GM12873 (cell line): ENCODE measurements around the gene WDR1.

Experiments
- TF ChIP-seq, protein P1 (sequence below): IDR thresholded peaks from 2 replicates; pipeline ENCODE4 v1.5.1; 2012; ENCODE audit warnings: low read depth, mild to moderate bottlenecking, moderate library complexity, low read length, control low read depth; ENCODE audit not compliant: insufficient read depth; ENCODE audit errors: missing control alignments

The WDR1 gene

GRCh38 chr4:10083861-10084641 lies 32.5 kb downstream of the WDR1 start:
- TF ChIP-seq, protein P1, sequence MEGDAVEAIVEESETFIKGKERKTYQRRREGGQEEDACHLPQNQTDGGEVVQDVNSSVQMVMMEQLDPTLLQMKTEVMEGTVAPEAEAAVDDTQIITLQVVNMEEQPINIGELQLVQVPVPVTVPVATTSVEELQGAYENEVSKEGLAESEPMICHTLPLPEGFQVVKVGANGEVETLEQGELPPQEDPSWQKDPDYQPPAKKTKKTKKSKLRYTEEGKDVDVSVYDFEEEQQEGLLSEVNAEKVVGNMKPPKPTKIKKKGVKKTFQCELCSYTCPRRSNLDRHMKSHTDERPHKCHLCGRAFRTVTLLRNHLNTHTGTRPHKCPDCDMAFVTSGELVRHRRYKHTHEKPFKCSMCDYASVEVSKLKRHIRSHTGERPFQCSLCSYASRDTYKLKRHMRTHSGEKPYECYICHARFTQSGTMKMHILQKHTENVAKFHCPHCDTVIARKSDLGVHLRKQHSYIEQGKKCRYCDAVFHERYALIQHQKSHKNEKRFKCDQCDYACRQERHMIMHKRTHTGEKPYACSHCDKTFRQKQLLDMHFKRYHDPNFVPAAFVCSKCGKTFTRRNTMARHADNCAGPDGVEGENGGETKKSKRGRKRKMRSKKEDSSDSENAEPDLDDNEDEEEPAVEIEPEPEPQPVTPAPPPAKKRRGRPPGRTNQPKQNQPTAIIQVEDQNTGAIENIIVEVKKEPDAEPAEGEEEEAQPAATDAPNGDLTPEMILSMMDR: no peak

GRCh38 chr4:10083331-10083771 lies 33.2 kb downstream of the WDR1 start:
- TF ChIP-seq, protein P1: no peak

- TF ChIP-seq, protein P1: no peak
Measured at GRCh38 chr4:10082459-10083272, 33.9 kb downstream of the WDR1 start.

DNA sequence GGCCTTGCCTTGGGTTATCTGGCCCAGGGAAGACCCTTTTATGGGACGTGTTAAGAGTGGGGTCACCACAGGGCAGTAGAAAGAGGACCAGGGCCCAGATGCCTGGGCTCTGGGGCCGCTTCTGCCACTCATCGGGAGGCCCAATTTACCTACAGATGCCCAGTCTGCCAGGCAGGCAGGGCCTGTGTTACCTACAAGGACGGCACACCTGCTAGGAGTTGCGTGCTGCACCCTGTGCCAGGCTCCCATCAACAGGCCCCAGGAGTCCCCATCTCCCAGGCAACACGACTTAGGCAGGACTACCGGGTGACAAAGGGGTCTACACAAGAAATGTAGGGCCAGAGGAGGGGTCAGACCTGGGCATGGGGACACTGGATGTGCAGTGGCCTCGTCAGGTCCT lies 34.6 kb downstream of the WDR1 start:
- TF ChIP-seq, protein P1: no peak

GRCh38 chr4:10081218-10081606 lies 35.4 kb downstream of the WDR1 start:
- TF ChIP-seq, protein P1: no peak

- TF ChIP-seq, protein P1: no peak
Measured at GRCh38 chr4:10080589-10081217, 35.9 kb downstream of the WDR1 start.
